CD4-positive, alpha-beta T cell treated with Interleukin-17A for 1 hour (primary cell): ENCODE data around the gene ZNF747.

Experiments
- DNase-seq: peaks from one replicate; pipeline ENCODE4 v3.0.0-alpha.2; 2020

ZNF747 gene

GRCh38 chr16:30534368-30535105 lies at the start of gene ZNF747:
TSS of gene ZNF747 (minus strand) at chr16:30534858. CDS start at chr16:30534679, 179 bp downstream.
- peak; percentile 93 for DNase-seq

GRCh38 chr16:30582611-30583340 lies 48.1 kb upstream of the ZNF747 start:
- DNase-seq, result no peak

DNA sequence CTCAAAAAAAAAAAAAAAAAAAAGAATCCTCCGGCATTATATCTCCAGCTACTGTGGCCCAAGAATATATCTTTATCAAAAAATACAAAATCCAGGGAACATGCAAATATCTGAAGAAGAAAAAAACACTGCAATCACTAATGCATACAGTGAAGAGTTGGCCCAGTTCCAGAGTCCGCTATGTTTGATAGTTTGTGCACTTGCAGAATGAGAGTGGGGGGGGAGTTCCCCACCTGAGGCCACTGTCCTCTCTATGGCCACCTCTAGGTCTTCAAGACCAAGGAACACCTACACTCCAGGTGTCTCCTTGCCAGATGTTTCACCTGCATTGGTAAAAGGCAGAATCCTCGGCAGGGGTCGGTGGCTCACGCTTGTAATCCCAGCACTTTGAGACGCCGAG lies 46.8 kb upstream of the ZNF747 start:
- no peak for DNase-seq

DNA sequence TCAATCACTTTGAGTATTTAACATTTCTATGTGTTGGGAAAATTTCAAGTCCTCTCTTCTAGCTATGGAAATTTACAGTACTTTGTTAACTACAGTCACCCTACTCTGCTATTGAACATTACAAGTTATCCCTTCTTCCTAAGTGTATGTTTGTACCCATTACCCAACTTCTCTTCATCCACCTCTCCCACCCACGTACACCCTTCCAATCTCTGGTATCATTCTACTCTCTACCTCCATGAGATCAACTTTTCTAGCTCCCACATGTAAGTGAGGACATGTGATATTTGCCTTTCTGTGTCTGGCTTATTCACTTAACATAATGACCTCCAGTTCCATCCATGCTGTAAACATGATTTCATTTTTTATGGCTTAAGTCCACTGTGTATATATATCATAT lies 40.0 kb upstream of the ZNF747 start:
- no peak for DNase-seq

DNA sequence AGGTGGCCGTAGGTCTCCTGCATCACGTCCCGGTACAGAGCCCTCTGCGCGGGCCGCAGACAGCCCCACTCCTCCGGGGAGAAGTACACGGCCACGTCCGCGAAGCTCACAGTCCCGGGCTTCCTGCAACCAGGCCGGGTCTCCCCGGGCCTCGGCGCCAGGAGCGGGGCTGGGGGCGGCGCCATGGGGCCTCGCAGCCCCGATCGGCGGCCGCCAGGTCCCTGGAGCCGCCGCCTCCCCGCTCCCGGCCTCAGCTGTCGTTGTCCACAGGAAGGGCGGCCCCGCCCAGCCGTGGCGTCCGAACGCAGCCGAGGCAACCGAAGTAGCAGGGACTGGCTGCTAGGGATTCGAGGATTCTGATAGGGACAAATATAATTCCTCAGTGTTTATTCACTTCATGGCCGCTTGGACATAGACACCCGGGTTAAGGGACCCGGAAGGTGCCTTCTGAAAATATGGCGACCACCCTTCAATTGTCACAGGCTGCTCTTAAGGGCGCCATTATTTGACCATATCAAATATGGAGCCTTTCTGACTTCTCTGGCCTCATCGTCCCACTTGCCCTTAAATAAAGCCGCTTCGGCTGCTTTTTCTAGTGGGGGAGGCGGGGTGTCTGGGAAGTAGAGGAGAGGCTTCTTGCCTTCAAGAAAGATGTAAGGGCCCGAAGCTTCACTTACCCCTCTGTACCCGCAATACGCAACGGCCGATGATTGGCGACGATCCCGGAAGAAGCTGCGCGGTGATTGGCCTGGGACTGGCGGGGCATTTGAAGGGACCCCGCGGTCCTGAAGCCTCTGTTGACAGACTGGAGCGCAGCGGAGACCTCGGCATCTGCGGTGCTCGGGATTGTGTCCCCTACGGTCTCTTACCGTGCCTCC lies 37.0 kb upstream of the ZNF747 start, which contains the start of gene ZNF688:
TSS of gene ZNF688 (minus strand) at position 270 of the 878 bp plus-strand sequence. CDS start at position 185, 85 bp downstream.
- peak; percentile 99 for DNase-seq

DNA sequence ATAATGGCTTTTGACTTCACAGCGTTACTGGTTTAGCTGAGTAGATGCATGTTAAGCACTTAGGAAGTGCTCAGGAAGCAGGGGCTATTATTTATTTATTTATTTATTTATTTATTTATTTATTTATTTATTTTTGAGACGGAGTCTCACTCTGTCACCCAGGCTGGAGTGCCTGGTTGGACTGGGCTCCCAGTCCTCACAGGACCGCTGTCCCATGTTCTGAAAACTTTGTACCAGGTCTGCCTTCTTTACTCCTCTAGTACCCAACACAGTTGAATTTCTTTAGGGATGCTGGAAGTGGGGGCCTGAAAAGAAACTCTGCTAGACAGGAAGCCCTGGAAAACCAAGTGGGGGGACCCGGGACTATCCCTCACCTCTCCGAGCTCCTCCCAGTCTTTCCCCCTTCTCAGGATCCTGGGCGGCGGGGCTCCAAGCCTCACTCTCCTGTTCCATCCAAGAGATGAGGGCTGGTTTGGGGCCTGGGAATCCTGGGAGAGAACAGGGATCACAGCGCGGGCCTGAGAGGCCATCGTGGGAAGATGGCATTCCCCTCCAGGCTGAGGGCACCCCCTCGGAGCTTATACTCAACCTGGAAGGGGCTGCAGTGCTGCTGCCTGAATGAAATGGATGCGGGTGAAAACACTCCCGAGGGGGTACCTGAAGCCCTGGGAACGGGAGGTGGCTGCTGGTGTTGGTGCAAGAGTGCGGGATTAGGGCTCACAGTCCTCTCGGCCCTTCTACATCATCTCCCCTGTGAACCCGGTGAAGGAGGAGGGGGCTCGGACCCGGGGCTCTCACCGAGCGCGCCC lies 36.2 kb upstream of the ZNF747 start:
- no peak for DNase-seq

GRCh38 chr16:30569746-30570635 lies 35.3 kb upstream of the ZNF747 start:
- DNase-seq, result no peak

DNA sequence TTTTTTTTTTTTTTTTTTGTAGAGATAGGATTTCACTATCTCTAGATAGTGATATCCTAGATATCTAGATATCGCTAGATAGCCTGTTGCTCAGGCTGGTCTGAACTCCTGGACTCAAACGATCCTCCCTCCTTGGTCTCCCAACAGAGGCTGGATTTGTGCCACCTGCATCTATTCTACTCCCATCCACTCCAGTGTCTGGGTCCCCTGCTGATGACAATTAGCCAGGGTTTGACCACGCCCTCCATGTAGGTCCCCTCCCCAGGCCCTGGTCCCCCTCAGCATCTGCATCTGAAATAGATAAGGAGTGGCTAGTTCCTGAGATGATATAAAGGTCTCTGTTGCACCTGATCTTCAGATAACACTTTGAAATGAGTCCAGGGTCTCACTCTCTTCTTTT lies 34.6 kb upstream of the ZNF747 start:
- no peak for DNase-seq

DNA sequence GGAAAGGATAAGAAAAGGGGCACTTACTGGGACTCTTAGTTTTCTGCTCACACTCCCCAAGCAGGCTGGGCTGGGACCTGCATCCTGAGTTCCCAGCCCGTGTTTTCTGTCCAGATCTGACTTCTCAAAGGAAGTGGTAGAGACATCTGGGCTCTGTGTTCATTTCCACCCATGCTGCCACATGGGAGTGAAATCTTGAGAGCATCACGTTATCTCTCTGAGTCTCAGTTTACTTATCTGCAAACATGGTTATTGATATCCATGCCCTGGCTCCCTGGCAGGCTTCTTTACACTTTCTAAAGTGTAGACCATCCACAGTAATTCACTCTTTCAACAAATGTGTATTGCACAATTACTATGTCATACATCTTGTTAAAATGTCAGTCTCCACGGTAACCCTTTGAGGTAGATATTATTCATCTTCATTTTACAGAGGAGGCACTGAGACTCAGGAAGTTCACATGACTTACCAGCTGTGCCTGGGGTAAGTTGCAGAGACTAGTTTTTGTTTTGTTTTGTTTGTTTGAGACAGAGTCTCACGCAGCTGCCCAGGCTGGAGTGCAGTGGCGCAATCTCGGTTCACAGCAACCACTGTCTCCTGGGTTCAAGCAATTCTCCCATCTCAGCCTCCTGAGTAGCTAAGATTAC lies 33.5 kb upstream of the ZNF747 start:
- peak; percentile 80 for DNase-seq

GRCh38 chr16:30567160-30567990 lies 32.7 kb upstream of the ZNF747 start:
- peak; percentile 68 for DNase-seq

GRCh38 chr16:30566531-30566930 lies 31.9 kb upstream of the ZNF747 start:
- no peak for DNase-seq

DNA sequence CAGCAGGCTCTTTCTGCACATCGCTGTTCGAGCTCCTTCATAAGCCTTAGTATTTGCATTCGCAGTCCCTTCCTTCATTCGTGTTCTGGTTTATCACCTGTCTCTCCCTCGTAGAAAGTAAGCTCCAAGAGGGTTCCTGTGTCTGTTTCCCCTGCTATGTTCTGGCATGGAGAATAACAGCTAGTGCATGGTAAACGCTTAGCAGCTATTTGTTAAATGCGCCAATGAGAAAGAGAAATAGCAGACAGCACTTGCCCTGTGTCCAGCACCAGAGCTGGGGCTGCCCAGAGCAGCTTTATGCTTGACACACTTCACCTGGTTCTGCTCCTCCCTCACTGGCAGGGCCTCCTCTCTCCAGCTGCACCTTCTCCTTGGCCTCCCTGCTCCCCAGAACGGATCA lies 31.3 kb upstream of the ZNF747 start:
- no peak for DNase-seq

DNA sequence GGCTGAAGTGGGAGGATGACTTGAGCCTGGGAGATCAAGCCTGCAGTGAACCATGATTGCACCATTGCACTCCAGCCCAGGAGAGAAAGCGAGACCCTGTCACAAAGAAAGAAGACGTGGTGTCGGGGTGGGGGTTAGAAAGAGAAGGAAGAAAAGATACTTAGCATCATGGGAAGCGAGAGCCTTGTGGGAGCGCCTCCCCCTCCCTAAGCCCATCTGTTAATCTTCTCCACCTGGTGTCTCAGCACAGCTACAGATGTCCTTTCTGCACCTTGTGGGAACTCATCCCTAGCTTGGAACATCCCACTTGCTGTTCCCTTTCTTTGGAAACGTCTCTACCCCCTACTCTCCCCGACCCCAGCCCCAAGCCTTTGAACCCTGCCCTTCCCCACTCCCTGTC lies 30.9 kb upstream of the ZNF747 start:
- no peak for DNase-seq

GRCh38 chr16:30562021-30562420 lies 27.4 kb upstream of the ZNF747 start:
- DNase-seq, result no peak

DNA sequence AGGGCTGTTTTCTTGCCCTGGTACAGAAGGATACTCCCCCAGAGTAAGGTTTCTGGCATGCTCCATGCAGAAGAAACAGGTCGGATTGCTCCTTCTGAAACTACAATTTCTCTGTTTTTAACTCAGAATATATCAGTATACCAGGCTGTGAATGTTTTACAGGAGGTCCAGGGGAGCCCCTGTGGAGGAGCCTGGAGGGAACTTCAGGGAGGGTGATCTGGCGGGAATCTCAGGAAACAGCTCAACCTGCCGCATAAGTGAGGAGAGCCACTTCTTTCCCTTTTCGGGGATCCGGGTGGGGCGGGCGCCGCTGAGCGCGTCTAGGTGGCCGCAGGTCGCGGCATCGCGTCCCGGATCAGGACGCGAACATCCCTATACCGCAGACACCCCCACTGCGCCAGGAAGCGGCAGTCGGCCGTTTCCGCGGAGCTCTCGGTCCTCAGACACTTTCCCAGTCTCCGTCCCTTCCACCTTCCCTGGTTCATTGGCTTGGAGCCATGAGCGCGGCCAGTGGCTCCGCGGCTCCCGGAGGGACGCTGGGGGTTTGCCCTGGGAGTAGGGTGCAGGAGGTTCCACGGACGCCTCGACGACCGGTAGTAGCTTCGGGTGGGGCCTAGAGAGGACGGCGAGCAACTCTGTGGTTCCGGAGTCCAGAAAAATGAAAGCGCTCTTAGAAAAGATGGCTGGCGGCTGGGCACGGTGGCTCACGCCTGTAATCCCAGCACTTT lies 26.6 kb upstream of the ZNF747 start:
- peak; percentile 40 for DNase-seq

DNA sequence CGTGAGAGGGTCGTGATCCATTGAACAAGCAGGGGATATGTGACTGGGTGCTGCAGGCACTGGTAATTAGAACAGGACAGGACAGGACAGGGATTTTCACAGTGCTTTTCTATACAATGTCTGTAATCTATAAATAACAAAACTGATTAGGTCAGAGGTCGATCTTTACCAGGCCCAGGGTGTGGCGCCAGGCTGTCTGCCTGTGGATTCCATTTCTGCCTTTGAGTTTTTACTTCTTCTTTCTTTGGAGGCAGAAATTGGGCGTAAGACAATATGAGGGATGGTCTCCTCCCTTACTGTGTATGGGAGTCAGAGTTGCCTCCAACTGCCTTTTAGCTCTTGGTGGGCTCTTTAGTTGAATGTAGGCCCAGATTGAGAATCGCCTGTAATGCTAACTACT lies 25.0 kb upstream of the ZNF747 start:
- no peak for DNase-seq

- DNase-seq, result no peak
Measured at GRCh38 chr16:30558789-30559377, 24.2 kb upstream of the ZNF747 start.

DNA sequence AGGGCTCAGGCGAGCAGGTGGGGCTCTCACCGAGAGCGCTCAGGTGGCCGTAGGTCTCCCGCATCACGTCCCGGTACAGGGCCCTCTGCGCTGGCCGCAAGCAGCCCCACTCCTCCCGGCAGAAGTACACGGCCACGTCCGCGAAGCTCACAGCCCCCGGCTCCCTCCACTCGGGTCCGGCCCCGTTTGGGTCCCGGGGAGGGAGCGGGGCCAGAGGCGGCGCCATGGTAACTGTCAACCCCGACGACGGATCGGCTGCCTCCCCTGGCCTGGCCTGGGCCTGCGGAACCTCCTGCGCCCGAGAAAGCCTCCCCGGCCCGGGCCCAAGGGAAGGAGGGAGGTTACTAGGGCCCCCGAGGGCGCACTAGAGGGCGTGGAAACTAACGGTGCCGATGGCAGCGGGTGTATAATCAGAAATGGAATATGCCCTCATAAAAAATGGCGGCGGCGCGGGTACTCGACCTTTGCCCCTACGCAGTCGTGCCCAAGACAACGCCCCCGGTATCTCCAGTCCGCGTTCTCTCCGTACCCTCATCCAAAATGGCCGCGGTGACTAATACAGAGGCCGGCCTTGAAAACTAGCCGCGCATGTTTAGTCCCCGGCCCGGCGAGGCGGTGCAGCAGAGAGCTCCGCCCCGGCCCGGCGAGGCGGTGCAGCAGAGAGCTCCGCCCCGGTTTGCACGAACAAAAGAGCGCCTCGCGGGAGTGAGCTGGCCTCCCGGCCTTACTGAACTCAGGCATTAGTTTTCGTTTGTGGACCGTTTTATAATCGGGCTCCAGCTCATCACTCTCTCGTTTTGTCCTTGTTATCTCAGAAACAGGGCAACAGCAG lies 23.5 kb upstream of the ZNF747 start, which contains the start of gene ZNF764:
TSS of gene ZNF764 (minus strand) at position 418 of the 832 bp plus-strand sequence. CDS start at position 226, 192 bp downstream.
- DNase-seq, result peak; percentile 99
